ENCODE data around the gene IL1RL2. TPM values are rescaled to one million over a fixed set of nuclear protein-coding genes. Genes with fewer than 3 reads are reported as not detected.
A peak's percentile ranks its signal among the peaks of the same experiment; 100 is the strongest.

The IL1RL2 gene
- polyA plus RNA-seq, 12 donors: 0.07 to 2.2 (median 0.32) TPM; not detected in 2

DNA sequence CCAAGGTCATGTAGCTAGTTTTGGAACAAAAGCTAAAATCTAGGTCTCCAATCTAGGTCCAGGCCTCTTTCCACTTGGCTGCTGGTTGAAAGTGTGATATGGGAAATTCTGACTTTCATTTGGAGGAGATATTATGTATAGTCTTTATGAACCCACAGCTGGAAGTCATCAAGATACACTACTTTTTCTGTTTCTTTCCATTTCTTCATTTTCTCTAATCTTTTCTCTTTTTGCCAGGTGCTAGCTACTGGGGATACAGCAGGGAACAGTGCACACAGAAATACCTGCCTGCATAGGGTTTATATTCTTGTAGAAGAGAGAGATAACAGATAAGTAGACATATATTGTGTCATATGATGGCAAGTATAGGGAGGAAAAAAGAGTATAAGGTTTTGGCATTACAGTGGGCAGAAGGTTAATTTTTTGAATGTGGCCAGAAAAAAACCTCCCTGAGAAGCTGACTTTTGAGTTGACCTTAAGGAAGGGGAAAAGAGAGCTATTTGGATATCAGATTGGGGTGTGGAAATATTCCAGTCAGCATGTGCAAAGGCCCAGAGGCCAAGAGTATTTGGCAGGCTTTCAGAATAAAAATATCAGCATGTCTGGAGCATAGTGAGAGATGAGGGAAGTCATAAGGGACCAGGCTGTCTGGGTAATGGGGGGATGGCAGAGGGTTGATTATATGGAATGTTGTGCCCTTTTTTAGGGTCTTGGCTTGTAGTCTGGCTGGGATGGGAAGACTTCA lies 28.6 kb upstream of the IL1RL2 start:
- DNase-seq: no peak

DNA sequence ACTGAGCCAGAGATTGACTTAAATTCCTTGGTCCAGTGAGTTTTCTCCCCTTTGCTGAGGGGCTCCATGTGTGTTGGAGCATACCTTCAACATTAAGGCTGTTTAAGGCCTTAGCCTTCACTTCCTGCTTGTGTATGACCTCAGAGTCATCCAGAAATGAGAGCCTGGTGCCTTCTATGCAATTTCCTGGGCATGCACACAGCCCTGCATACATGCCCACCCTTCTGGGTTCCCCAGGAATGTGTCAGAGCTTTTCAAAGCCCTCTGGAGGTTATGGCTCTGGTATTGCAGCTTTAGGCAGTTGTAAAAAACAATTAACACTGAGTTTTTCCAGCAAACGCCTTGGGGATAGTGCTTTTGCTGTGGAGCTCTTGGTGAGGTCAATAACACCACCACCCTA lies 27.5 kb upstream of the IL1RL2 start:
- no peak for DNase-seq

DNA sequence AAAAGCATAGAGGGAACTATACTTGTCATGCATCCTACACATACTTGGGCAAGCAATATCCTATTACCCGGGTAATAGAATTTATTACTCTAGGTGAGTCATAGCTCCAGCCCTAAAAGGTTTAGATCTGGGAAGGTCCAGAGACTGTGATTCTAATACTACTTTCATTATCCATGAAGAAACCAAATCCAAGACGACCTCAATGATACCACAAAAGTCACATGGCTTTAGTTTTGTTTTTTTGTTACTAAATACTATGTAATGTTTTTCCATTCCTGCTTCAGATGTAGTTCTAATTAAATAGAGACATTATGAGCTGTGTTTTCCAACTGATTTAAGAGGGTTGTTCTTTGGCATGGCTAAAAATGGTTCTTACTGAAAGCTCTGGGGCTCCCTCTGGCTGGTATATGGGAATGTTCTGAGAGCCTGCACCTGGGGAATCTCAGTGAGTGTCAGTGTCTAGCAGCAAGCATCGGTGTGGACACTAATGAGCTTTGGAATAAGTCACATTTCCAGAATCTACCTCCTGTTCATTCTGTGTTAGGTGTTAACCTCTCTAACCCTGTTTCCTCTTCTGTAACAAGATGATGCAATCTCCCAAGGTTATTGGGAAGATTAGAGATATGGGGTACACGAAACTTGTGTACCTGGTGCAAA lies 20.5 kb upstream of the IL1RL2 start:
- no peak for DNase-seq

DNA sequence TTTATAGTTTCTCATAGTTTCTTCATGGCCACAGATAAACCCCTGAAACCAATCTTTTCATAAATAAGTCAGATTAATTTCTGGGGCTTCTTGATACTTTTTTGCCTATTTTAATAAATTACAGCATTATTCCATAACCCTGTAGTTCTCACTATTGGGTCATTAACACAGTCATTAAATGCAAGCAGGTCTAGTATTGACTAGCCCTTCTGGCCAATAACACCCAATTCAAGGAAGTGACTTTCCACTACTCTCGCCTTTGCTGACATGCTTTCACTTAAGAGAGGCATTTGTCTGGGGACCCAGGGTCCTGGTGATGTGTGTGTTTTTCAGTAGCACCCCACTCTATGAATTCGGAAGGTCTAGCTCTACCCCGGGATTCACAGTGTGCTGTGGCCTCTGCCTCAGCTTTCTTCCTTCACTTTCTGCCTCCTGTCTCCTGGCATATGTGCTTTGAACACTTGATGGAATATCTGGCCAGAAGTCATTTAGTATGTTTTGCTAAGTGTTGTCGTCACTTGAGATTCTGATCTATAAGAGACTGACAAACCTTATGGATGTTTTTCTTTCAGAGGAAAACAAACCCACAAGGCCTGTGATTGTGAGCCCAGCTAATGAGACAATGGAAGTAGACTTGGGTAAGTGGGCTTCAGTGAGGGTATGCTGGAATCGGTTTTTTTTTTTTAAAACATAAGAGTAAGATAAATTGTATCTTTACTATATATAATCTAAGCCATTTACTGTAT lies 18.6 kb upstream of the IL1RL2 start:
- no peak for DNase-seq

DNA sequence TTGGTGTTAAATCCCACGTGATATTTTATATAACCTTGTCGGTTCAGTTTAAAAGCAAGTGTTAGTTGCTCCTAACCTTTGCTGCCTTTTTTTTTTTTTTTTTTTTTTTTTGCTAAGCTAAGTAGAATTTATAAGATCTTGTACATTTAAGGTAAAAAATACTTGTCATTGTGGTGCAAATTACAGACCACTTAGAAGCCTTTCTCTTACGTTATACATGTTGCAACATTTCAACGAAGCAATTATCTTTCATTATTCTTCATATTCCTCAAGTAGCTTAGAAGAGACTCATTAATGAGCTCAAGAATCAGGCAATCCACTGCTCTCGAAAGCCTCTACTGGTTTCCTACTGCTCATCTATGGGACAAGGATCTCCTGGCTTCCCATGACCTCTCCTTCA lies 14.9 kb upstream of the IL1RL2 start:
- no peak for DNase-seq

DNA sequence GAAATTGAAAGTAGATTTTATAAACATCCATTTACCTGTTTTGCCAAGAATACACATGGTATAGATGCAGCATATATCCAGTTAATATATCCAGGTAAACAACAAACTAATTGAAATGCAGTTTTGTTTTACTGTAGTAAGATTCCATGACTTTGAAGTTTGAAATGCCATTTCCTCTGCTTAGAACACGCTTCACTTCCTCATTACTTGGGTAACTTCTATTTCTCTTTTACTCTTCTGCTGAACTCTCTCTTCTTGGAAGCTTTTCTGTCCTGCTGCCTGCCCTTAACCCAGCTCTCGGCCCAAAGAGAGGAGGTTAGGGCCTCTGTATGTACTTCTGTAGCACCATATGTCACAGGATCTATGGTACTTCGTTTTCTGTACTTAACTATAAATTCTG lies 14.1 kb upstream of the IL1RL2 start:
- no peak for DNase-seq

DNA sequence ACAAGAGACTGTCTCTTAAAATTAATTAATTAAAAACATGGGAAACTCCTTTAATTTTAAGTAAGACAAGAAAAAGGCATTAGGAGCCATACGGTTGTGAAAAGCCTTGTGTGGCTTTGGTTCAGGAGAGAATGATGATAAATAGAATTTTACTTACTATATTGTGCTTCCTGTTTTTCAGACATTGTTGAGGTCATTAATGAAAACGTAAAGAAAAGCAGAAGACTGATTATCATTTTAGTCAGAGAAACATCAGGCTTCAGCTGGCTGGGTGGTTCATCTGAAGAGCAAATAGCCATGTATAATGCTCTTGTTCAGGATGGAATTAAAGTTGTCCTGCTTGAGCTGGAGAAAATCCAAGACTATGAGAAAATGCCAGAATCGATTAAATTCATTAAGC lies 10.7 kb upstream of the IL1RL2 start:
- no peak for DNase-seq

DNA sequence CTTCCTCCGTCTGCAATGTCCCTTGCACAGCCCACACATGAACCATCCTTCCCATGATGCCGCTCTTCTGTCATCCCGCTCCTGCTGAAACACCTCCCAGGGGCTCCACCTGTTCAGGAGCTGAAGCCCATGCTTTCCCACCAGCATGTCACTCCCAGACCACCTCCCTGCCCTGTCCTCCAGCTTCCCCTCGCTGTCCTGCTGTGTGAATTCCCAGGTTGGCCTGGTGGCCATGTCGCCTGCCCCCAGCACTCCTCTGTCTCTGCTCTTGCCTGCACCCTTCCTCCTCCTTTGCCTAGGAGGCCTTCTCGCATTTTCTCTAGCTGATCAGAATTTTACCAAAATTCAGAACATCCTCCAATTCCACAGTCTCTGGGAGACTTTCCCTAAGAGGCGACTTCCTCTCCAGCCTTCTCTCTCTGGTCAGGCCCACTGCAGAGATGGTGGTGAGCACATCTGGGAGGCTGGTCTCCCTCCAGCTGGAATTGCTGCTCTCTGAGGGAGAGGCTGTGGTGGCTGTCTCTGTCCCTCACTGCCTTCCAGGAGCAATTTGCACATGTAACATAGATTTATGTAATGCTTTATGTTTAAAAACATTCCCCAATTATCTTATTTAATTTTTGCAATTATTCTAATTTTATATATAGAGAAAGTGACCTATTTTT lies 8.9 kb upstream of the IL1RL2 start:
- no peak for DNase-seq

DNA sequence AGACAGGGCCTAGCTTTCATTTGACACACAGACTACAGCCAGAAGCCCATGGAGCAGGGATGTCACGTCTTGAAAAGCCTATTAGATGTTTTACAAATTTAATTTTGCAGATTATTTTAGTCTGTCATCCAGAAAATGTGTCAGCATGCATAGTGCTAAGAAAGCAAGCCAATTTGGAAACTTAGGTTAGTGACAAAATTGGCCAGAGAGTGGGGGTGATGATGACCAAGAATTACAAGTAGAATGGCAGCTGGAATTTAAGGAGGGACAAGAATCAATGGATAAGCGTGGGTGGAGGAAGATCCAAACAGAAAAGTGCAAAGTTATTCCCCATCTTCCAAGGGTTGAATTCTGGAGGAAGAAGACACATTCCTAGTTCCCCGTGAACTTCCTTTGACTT lies 7.8 kb upstream of the IL1RL2 start:
- no peak for DNase-seq

DNA sequence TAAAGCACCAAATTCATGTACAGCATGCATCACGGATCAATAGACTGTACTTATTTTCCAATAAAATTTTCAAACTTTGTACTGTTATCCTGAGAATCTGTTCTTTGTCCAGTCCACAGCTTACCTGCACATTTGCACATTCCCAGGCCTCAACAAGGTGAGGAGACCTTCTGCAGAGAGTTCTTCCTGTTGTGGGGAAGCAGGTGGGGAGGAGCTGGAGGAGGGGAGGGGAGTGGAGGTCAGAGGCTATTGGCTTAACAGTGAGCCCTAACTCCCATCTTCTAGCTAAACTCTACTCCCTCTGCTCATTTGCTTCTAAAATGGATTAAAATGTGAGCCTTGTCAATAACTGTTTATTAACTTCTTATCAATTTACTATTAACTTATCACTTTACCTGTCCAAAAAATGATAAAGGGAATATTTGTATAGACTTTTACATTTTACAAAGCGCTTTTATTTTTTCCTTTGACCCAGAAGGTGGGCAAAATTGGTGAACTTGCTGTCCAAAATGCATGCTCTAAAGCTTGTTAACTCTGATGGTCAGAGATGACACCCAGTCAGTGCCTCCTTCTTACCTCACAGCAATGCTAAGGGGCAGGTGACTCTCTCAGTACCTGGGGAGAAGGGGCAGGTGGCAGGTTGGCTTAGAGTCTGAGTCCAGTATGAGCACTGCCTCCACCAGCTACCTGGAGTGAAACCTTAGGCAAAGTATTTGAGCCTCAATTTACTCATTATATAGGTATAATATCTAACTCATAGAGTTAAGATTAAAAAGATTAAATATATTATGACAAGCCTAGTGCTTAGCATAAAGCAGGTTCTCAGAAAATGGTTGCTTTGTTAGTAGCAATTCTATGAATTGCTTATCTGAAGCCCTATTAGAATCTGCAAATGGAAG lies 6.8 kb upstream of the IL1RL2 start:
- DNase-seq: no peak

DNA sequence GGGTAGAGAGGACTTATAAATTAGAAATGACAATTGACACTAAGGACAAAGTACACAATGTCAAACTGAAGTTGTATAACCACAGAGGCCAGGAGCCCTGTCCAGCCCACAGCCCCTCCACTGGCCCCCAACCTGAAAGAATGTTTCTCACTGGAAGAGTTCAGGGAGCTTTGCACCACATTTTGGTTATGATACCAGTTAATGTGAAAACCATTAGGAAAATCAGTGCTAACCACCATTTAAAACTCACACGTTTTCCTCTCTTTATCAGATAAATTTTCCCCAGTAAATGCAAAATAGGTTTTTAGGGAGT lies 6.2 kb upstream of the IL1RL2 start:
- DNase-seq: no peak

DNA sequence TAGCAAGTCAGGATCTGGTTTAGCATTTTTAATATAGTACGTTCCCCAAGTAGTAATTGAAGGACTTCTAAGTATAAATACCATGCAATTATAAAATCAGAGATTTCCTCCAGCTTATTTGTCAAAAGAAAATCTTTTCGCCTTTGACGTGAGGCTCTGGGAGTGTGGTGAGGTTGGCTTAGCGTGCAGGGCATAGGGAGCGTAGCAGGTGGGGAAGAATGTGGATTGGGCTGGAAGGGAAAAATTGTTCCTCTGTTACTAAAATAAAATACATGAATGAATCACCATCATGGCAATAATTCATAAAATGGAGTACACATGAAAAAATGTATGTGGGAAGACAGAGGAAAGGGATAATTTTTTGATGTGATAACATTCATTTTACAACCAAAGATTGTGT lies 5.4 kb upstream of the IL1RL2 start:
- no peak for DNase-seq

DNA sequence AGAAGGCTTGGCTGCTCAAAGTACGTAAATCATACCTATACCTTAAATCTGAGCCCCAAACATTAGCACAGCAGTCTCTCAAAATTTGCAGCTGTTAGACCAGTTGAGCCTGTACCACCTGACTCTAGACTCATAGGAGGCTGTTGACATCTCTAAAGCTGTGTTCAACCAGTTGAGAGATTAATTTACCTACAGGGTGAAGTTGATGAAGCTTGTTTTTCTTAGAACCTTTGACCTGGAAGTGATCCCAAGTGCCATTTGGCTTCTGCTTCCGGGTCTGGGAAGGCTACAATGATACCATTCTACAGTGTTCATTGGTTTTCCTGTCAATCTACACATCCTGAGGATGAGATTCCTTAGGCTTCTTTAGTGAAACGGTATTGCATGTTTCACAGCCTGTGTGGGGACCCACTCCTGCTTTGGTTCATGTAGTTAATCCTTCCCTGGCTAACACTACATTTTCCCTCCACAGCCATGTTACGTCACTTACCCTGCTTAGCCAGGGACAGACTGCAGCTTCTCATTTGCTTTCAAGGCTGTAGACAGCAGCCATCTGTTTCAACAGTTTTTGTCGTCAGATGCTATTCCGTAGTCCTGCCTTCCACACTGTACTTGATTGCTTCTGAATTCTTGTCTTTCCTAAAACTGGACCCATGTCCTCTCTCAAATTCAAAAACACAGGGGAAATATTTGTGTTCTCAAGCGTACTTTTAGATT lies 4.7 kb upstream of the IL1RL2 start:
- no peak for DNase-seq

DNA sequence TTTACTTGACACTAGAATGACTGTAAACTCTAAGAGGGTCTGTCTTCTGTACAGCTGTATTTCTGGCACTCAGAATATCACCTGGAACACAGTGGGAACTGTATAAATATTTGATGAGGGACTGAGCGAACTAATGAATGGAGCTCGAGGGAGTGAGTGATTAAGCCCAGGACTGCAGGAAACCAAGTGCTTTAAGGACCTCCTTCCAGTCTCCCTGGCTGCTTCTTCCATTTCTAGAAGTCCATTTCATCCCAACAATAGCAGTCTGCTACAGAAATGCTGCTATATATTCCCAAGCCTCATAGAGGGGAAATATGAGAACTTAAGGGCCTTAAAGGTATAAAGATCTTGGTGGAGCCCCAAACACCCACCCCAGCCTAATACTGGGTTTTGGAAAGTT lies 2.8 kb upstream of the IL1RL2 start:
- no peak for DNase-seq

DNA sequence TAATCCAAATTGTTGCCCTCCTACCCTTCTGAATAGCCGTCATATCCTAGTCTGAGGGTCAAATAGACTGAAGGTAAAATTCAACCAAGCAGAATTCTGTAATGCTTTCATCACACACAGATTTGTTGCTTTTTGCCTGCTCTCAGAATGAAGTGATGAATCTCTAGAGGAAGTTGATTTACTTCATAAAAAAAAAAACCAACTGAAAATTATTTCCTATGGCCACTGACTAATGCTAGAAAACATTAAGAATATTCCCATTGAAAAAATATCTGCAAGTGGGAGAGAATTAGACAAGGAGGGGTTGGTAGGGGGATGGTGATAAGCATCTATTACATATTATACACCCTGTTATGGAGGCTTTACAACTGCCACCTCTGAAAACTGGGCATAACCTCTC lies 2.3 kb upstream of the IL1RL2 start:
- no peak for DNase-seq

DNA sequence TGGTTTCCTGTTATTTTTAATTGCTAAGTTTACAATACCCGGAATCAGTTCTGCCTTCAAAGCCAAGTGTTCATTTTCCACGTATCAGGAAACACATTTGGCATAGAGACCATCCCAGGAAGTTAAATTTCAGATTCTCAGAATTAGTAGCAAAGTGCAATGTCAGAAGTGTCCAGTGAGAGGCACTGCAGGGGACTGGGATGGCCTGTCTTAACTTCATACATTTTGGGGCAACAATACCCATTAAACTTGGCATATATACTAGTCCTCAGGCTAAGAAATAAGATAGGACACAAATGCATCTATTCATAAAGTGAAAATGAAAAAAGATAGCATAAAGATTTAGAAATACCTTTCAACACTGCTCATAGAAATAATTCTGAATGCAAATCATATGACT lies 1.5 kb upstream of the IL1RL2 start:
- DNase-seq: no peak

DNA sequence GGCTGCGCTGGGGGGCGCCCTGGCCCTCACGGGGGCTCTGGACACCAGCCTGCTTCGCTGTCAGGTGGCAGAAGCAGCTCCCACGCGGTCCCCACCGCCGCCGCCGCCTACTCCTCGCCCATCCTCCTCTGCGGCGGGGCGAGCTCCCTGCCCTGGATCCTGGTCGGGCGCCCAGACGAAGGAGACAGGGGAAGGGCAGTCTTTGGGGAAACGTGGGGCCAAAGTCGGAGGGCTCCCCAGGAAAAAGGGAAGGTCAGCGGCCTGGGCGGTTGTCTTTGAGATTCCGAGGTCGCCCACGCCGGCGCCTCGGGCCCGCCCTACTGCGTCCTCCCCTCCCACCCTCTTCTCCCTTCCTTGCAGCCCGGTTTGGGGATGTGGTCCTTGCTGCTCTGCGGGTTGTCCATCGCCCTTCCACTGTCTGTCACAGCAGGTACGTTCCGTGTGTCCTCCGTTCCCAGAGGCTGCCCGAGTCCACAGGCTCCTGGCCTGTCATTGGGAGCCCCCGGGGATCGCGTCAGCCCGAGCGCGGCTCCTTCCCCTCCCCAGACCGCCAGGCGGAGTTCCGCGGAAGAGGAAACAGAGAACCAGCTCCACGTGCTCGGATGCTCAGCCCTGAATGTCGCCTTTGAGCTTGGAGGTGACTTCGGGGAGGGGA lies 800 bp downstream of the IL1RL2 start:
- DNase-seq: peak; percentile 41

DNA sequence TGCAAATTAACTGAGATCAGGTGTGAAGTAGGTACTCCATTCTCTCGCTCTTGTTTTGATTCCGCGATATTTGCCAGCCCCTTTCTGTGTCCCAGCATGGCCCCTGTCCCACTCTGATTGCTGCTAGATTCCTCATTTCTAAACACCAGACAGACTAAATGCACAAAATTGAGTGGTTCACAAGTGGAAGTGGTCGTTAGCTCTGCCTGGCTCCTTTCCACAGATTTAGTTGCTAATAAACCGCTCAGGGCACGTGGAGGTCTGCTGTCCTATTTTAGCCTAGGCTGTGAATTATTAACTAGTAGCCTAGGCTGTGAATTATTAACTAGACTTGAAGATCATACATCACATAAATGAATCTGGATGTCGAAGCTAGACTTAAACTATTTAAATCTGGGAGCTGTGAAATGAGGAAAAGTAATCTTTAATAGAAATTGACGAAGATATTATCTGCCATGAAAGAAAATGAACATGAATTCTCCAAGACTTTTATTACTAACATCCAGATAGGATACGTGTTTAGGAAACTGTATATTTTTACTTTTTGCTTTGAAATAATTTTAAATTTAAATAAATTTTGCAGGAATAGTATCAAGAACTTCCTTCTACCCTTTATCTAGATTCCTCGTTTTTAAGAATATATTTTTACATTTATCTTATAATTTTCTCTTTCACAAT lies 3.7 kb downstream of the IL1RL2 start:
- DNase-seq: no peak

DNA sequence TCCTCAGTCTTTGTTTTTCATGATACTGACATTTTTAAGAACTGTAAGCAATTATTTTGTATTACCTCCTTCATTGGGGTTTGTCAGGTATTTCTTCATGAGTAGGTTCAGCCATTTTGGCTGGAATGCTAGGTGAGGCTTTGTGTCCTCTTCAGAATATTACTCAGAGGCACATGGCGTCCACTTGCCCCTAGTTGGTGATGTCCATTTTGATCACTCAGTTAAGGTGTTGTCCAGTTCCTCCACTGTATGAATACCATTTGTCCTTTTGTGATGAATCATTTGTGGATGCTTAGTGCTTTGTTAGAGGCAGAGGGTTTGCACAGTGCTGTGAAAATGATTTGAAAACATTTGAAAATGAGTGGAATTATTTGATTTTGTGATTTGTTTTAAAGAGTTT lies 4.7 kb downstream of the IL1RL2 start:
- DNase-seq: no peak

DNA sequence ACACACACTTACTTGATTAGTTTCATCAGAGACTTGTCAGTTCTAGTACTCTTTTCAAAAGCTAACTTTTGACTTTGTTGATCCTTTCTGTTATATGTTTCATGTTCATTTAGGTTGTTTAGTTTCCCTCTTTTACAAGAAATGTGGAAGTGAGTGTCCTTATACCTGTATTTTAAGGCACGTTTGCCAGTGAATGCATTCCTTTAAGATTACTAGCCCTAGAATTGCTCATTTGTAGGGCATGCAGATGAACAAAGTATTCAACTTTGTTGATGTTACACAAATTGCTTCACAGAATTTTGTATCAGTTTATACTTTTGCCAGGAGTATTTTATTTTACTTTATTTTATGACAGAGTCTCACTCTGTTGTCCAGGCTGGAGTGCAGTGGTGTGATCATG lies 6.3 kb downstream of the IL1RL2 start:
- DNase-seq: no peak
